ENCODE data around the gene CACHD1.
"Not testable (repeated sequence)": the region's sequence is repeated elsewhere in the genome, so short reads cannot be mapped to it uniquely, and the experiment has no call there.

Gene CACHD1

GRCh38 chr1:64693406-64693805, 223.5 kb downstream of the CACHD1 start:
- Histone ChIP-seq H3K9me3 (no peaks in the 10 kb centered on the region), H3K9ac (no peak overlapping the region), H3K4me3 (no peak overlapping the region), H3K27me3 (no peaks in the 10 kb centered on the region), H3K27ac (no peak overlapping the region), H3K4me1 (peaks cover 6% of the 10 kb centered on the region), H4K20me1 (no peaks in the 10 kb centered on the region), H3K36me3 (peaks cover 33% of the 10 kb centered on the region), H3K4me2 (no peak overlapping the region)
- no peak for TF ChIP-seq Cebpa-rat (IDR thresholded peaks at IDR 0.05)

GRCh38 chr1:64696879-64697278, 226.9 kb downstream of the CACHD1 start:
- no peaks in the 10 kb centered on the region for H3K9me3 ChIP-seq
- H3K27ac ChIP-seq, result no peak overlapping the region
- no peaks in the 10 kb centered on the region for H4K20me1 ChIP-seq
- H3K27me3 ChIP-seq, result no peaks in the 10 kb centered on the region
- H3K4me2 ChIP-seq, result no peak overlapping the region
- no peak for TF ChIP-seq Cebpa-rat (IDR thresholded peaks at IDR 0.05)
- peaks cover 6% of the 10 kb centered on the region for H3K4me1 ChIP-seq
- H3K36me3 ChIP-seq, result peaks cover 5% of the 10 kb centered on the region
- H3K9ac ChIP-seq, result no peak overlapping the region
- no peak overlapping the region for H3K4me3 ChIP-seq

DNA sequence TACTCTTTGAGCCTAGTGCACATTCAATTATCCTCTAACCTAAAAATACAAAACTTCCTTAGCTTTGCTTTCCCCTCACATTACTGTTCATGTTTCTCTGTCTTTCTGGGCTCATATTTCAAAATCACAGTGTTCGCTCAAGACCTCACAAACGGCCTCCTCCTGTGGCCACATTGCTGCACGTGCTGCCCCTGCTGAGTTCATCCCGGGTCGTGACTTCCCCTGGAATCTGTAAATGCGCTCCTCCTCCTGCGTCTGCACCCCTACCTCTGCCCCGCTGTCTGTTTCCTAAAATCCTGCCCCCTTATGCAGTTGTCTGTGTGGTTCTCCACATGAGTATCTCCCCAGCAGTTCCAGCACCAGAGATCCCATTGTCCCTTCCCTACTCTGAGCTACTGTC, 229.4 kb downstream of the CACHD1 start:
- H3K9ac ChIP-seq, result no peak overlapping the region
- H3K27me3 ChIP-seq, result no peaks in the 10 kb centered on the region
- no peak overlapping the region for H3K27ac ChIP-seq

DNA sequence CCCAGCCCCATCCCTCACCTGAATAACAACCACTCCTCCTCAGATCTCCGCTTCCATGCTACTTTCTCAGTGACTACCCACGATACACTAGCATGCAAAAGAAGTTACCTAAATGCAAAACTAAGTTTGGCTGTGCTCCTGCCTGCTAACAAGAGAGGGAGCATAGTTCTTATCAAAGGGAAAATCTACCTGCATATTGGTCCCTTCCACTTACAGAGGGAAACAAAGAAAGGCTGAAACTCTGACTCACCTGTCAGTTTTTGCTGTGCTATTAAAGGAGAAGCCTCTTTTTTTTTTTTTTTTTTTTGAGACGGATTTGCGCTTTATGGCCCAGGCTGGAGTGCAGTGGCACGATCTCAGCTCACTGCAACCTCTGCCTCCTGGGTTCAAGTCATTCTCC, 231.1 kb downstream of the CACHD1 start:
- no peaks in the 10 kb centered on the region for H3K9me3 ChIP-seq
- no peaks in the 10 kb centered on the region for H3K36me3 ChIP-seq
- H3K4me1 ChIP-seq, result no peaks in the 10 kb centered on the region
- no peak overlapping the region for H3K4me3 ChIP-seq
- TF ChIP-seq Cebpa-rat (IDR thresholded peaks at IDR 0.05), result no peak
- H3K27me3 ChIP-seq, result no peaks in the 10 kb centered on the region
- no peaks in the 10 kb centered on the region for H4K20me1 ChIP-seq
- H3K4me2 ChIP-seq, result no peak overlapping the region
- no peak overlapping the region for H3K27ac ChIP-seq
- no peak overlapping the region for H3K9ac ChIP-seq

More for the DNA sequence above, 229.4 kb downstream of the CACHD1 start:
- Histone ChIP-seq H3K36me3 (no peaks in the 10 kb centered on the region), H4K20me1 (no peaks in the 10 kb centered on the region), H3K9me3 (no peaks in the 10 kb centered on the region), H3K4me1 (peaks cover 5% of the 10 kb centered on the region), H3K4me3 (no peak overlapping the region), H3K4me2 (no peak overlapping the region)
- TF ChIP-seq Cebpa-rat (IDR thresholded peaks at IDR 0.05), result no peak

GRCh38 chr1:64701886-64702285, 232.0 kb downstream of the CACHD1 start:
- no peaks in the 10 kb centered on the region for H3K9me3 ChIP-seq
- no peaks in the 10 kb centered on the region for H3K4me1 ChIP-seq
- TF ChIP-seq Cebpa-rat (IDR thresholded peaks at IDR 0.05), result no peak
- no peak overlapping the region for H3K4me2 ChIP-seq
- H3K27ac ChIP-seq, result no peak overlapping the region
- no peak overlapping the region for H3K9ac ChIP-seq
- no peaks in the 10 kb centered on the region for H3K36me3 ChIP-seq
- H3K27me3 ChIP-seq, result no peaks in the 10 kb centered on the region
- no peak overlapping the region for H3K4me3 ChIP-seq
- no peaks in the 10 kb centered on the region for H4K20me1 ChIP-seq

GRCh38 chr1:64702670-64703069, 232.7 kb downstream of the CACHD1 start:
- H4K20me1 ChIP-seq, result not testable (repeated sequence)

GRCh38 chr1:64703600-64703999, 233.7 kb downstream of the CACHD1 start:
- no peak overlapping the region for H3K4me2 ChIP-seq
- H3K36me3 ChIP-seq, result no peaks in the 10 kb centered on the region
- H3K4me1 ChIP-seq, result no peaks in the 10 kb centered on the region
- H3K27ac ChIP-seq, result no peak overlapping the region
- no peaks in the 10 kb centered on the region for H3K27me3 ChIP-seq
- no peak overlapping the region for H3K4me3 ChIP-seq
- no peak overlapping the region for H3K9ac ChIP-seq
- no peaks in the 10 kb centered on the region for H4K20me1 ChIP-seq
- no peak for TF ChIP-seq Cebpa-rat (IDR thresholded peaks at IDR 0.05)
- no peaks in the 10 kb centered on the region for H3K9me3 ChIP-seq

More at GRCh38 chr1:64702670-64703069, 232.7 kb downstream of the CACHD1 start:
- not testable (repeated sequence) for H3K4me3 ChIP-seq, H3K4me2 ChIP-seq, H3K27ac ChIP-seq, H3K4me1 ChIP-seq, H3K36me3 ChIP-seq, H3K27me3 ChIP-seq, H3K9ac ChIP-seq, H3K9me3 ChIP-seq

DNA sequence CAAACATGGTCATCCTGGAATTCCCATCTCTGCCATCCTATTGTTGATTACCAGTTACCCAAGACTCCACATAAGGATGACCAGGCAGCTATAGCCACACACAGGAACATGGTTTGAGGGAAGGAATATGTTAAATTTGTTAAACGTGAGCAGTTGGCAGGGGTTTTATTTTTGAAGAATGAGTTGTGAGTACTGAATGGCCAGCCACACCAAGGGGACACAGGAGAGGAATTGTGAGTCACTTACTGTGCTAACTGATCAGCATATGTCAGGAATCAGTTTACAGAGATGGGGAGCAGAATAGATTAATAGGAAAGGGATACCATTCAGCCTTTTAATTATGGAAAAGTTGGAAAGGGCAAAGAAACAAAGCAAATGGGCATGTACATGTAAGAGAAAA, 235.7 kb downstream of the CACHD1 start:
- Histone ChIP-seq H3K4me2 (no peak overlapping the region), H3K4me3 (no peak overlapping the region), H3K4me1 (no peaks in the 10 kb centered on the region), H4K20me1 (no peaks in the 10 kb centered on the region), H3K9me3 (no peaks in the 10 kb centered on the region), H3K27ac (no peak overlapping the region), H3K27me3 (no peaks in the 10 kb centered on the region), H3K36me3 (no peaks in the 10 kb centered on the region), H3K9ac (no peak overlapping the region)
- no peak for TF ChIP-seq Cebpa-rat (IDR thresholded peaks at IDR 0.05)

- Histone ChIP-seq H4K20me1 (no peaks in the 10 kb centered on the region), H3K27me3 (no peaks in the 10 kb centered on the region), H3K36me3 (no peaks in the 10 kb centered on the region), H3K9me3 (no peaks in the 10 kb centered on the region), H3K4me3 (no peak overlapping the region), H3K4me2 (no peak overlapping the region), H3K27ac (no peak overlapping the region), H3K4me1 (no peaks in the 10 kb centered on the region), H3K9ac (no peak overlapping the region)
- no peak for TF ChIP-seq Cebpa-rat (IDR thresholded peaks at IDR 0.05)
These were observed 241.3 kb downstream of the CACHD1 start for GRCh38 chr1:64711266-64711665.

DNA sequence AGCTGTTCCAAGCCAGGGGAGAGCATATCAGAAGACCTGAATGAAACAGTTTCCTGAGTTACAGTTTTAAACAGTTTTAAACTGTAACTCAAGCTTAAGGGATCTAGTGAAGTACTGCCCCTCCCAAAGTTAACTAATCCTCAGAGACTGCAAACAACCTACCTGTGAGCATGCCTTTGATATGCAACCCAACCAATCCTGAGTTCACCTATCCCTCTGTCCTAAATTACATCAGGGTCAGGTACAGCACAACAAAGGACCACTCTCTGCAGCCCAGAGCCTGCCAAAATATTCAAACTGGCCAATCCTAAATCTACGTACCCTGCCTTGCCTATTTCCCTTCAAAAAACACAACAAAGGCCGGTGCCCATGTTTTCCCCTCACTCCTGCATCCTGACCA, 242.1 kb downstream of the CACHD1 start:
- Histone ChIP-seq H3K27ac (no peak overlapping the region), H3K4me3 (no peak overlapping the region), H3K9me3 (no peaks in the 10 kb centered on the region), H3K27me3 (no peaks in the 10 kb centered on the region), H3K36me3 (no peaks in the 10 kb centered on the region), H4K20me1 (no peaks in the 10 kb centered on the region), H3K9ac (no peak overlapping the region), H3K4me1 (no peaks in the 10 kb centered on the region), H3K4me2 (no peak overlapping the region)
- TF ChIP-seq Cebpa-rat (IDR thresholded peaks at IDR 0.05), result no peak

DNA sequence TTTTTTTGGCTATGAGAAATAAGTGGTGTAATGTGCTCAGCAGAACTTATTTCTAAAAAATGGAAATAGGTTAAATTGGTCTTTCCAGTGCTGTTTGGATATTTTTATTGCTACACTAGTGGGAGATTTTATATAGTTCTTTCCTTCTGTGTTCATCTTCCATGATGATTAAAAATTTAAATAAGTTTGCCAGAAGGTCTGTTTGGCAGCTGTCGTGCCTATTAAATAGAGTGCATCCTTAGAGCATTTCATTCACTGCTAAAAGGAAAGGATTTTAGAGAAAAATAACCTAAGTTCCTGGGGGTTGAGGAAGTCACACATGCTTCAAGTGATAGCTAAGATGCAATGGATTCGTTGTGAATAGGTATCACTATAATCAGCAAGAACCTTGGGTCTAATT, 245.3 kb downstream of the CACHD1 start:
- Histone ChIP-seq H3K36me3 (no peaks in the 10 kb centered on the region), H3K9ac (no peak overlapping the region), H4K20me1 (no peaks in the 10 kb centered on the region), H3K4me3 (no peak overlapping the region), H3K9me3 (peaks cover 15% of the 10 kb centered on the region), H3K4me2 (no peak overlapping the region), H3K27ac (no peak overlapping the region), H3K4me1 (no peaks in the 10 kb centered on the region), H3K27me3 (no peaks in the 10 kb centered on the region)
- no peak for TF ChIP-seq Cebpa-rat (IDR thresholded peaks at IDR 0.05)
